ENCODE measurements around the gene MDN1.

- TF ChIP-seq PBX3 (IDR thresholded peaks at IDR 0.05) (no peak), CTCF (IDR thresholded peaks at IDR 0.05) (no peak), REST (IDR thresholded peaks at IDR 0.05; ENCODE audit: low read depth, low read length) (no peak), MAX (IDR thresholded peaks at IDR 0.05; ENCODE audit: low read depth) (no peak), RFX5 (IDR thresholded peaks at IDR 0.05; ENCODE audit: low read length) (no peak), TAF1 (IDR thresholded peaks at IDR 0.05; ENCODE audit: borderline replicate concordance, low read depth, low read length) (no peak), MXI1 (IDR thresholded peaks at IDR 0.05; ENCODE audit: low read depth, low read length) (no peak), POLR2AphosphoS5 (IDR thresholded peaks at IDR 0.05; ENCODE audit: low read depth, low read length) (no peak), EZH2phosphoT487 (IDR thresholded peaks at IDR 0.05; ENCODE audit: borderline replicate concordance, low read depth) (no peak)
These were observed 128.7 kb downstream of the MDN1 start for GRCh38 chr6:89690944-89691324.

All from SK-N-SH (cell line).